Activated CD4-positive, alpha-beta memory T cell treated with anti-CD3 and anti-CD28 coated beads, Interleukin-2, amount 10 ng/mL, durations not matched to agents 7 days and 5 days (primary cell): Measurements from ENCODE around the gene MED10. TPM values are rescaled to one million over a fixed set of nuclear protein-coding genes. Genes with fewer than 3 reads are reported as not detected.
"Not testable (repeated sequence)": the region's sequence is repeated elsewhere in the genome, so short reads cannot be mapped to it uniquely, and the experiment has no call there.

Experiments used
- CTCF ChIA-PET: fragments of 350-600 bp; sonication (Branson Sonifier 250); formaldehyde crosslinking; loops from one replicate; lab custom pipeline; 2021; ENCODE audit warnings: antibody characterized with exemption, inconsistent platforms; lab: Charles Lee
- POLR2A ChIA-PET: fragments of 350-600 bp; sonication (Branson Sonifier 250); formaldehyde crosslinking; loops from one replicate; lab custom pipeline; 2021; ENCODE audit warnings: antibody characterized with exemption; lab: Charles Lee
- DNase-seq: peaks from one replicate; pipeline ENCODE4 v3.0.0-alpha.2; 2020
- H3K27ac Mint-ChIP-seq: one replicate; pipeline ENCODE4 v1.8.0; 2021; ENCODE audit warnings: mild to moderate bottlenecking, mixed read lengths
- H3K27me3 Mint-ChIP-seq: one replicate; pipeline ENCODE4 v1.8.0; 2021; ENCODE audit warnings: mixed read lengths
- H3K36me3 Mint-ChIP-seq: one replicate; pipeline ENCODE4 v1.8.0; 2021; ENCODE audit warnings: low read depth, mixed read lengths
- H3K4me1 Mint-ChIP-seq: one replicate; pipeline ENCODE4 v1.8.0; 2021; ENCODE audit warnings: mixed read lengths
- H3K4me3 Mint-ChIP-seq: one replicate; pipeline ENCODE4 v1.8.0; 2021; ENCODE audit warnings: mild to moderate bottlenecking, mixed read lengths
- H3K9me3 Mint-ChIP-seq: one replicate; pipeline ENCODE4 v1.8.0; 2021; ENCODE audit warnings: mixed read lengths
- total RNA-seq, 2 experiments: library from RNA; stranded (reverse); gene quantifications; one replicate each; pipeline ENCODE4 v1.2.3, GENCODE V29; 2021

The MED10 gene
- total RNA-seq, 2 experiments from 2014 or later: 50.1 to 52.9 TPM

DNA sequence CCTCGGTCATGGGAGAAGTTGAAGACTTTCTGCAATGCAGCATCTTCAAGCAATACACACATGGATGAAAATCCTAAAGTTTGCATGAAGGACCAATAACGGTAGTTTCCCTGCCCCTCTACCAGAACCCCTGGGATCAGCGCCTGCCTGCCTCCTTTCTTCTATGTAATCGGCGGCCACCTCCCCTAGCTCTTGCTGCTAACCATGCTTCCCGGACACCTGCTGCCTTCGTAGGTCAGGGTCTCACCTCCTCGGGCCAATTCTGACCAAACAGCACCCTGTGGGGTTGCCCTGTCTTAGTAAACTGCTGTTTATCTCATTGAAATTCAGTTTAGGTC is 388 bp upstream of the MED10 start:
- Mint-ChIP-seq H3K4me1 (peaks cover 40% of the 10 kb centered on the region), H3K27me3 (peaks cover 4% of the 10 kb centered on the region), H3K27ac (peak overlapping the region; percentile 93), H3K4me3 (peak overlapping the region; percentile 94), H3K9me3 (no peaks in the 10 kb centered on the region), H3K36me3 (peaks cover 39% of the 10 kb centered on the region)
- no peak for DNase-seq
- ChIA-PET CTCF (interaction anchor here (0.6 to 1.4 kb wide), 6 partner anchors 8 to 882 kb away, joined by 3 to 5 read pairs (median 3); partner anchors contain the start of genes NSUN2 and SRD5A1), POLR2A (interaction anchor here (0.8 to 2.4 kb wide), 9 partner anchors 9 to 957 kb away, joined by 3 to 16 read pairs (median 5); partner anchors contain the start of genes NSUN2, SRD5A1 and TENT4A)

DNA sequence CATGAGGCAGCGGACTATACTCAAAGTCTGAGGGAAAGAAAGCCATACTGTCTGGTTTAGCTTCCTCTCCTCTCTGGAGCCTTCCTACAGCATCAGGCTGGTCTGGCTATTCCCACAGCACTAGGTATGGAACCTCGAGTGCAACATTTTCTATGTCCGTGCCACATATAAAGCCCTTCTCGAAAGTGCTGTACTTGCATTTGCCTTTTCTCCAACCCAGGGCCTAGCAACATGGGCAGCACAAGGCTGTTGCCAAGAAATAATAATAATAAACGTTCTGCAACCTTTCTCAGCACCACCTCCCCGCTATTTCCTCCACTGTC is 804 bp downstream of the MED10 start:
- Mint-ChIP-seq H3K9me3 (no peaks in the 10 kb centered on the region), H3K36me3 (peaks cover 51% of the 10 kb centered on the region), H3K4me1 (peaks cover 51% of the 10 kb centered on the region), H3K4me3 (peak overlapping the region; percentile 94), H3K27me3 (peaks cover 3% of the 10 kb centered on the region), H3K27ac (peak overlapping the region; percentile 93)
- ChIA-PET POLR2A (interaction anchor here (1.0 to 2.4 kb wide), 8 partner anchors 8 to 883 kb away, joined by 3 to 16 read pairs (median 6); partner anchors contain the start of genes NSUN2 and SRD5A1), CTCF (interaction anchor here (1.4 kb wide), 1 partner anchor 19 kb away, joined by 4 read pairs; no protein-coding TSS in a partner anchor)
- no peak for DNase-seq

DNA sequence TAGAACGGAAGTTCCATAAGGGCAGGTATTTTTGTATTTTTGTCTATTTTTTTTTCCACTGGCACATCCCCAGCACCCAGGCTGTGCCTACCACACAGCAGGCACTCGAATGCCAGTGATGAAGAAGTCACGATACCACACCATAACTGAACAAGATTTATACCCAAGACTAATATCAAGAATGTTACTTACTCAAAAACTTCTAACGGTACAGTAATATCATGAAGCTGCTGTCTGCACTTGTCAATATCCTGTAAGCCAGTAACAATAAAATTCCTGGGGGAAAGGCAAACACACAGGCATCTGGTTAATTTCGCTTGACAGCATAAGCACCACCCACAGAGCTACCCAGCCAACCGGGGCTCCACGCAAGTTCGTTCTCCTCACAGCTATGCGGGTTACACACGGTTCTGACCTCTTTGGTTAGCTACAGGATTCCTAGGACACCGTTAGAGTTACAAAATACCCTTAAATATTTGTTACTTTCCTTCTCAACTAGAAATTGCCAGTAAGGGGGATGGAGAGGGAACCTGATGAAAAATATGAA is 1.3 kb downstream of the MED10 start:
- ChIA-PET POLR2A (interaction anchor here (0.6 to 2.4 kb wide), 5 partner anchors 9 to 883 kb away, joined by 3 to 16 read pairs (median 3); partner anchors contain the start of genes NSUN2 and SRD5A1), CTCF (no interaction called here)
- no peaks in the 10 kb centered on the region for H3K27me3 Mint-ChIP-seq
- DNase-seq: no peak
- H3K4me3 Mint-ChIP-seq: peak overlapping the region; percentile 94
- peaks cover 52% of the 10 kb centered on the region for H3K4me1 Mint-ChIP-seq
- no peaks in the 10 kb centered on the region for H3K9me3 Mint-ChIP-seq
- peak overlapping the region; percentile 93 for H3K27ac Mint-ChIP-seq
- H3K36me3 Mint-ChIP-seq: peaks cover 56% of the 10 kb centered on the region

DNA sequence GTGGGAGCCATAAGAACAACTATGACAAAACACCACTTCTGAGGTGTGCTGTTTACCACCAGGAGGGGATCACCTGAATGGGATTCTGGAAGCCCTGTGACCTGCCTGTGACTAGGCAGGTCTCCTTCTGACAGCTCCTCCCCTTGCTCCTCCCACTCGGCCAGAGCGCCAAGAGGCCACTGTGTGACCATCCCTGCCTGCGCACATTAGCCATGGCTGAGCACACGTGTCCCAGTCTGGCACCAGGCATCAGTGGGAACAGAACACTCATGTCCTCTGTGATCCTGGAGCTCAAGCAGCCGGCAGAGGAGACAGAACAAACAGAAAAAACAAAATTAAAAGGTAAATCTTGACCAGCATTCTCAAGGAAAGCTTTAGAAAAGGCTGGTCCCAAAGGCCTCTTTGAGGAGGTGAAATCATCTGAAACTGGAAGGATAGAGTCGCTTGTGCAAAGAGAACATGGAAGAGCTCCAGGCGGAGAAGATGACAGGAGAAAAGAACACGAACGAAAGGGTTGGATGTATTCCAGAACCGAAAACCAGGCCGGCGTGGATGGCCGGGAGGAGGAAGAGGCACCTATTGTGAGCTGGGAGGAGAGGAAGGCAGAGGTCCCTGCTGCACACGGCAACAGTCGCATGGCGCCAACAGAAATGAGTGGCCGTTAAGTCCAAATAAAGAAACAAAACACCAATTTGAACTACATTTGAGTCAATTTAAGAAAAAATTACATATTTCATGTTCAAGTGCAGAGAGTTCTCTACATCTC is 5.1 kb downstream of the MED10 start:
- no peak overlapping the region for H3K27ac Mint-ChIP-seq
- no peaks in the 10 kb centered on the region for H3K9me3 Mint-ChIP-seq
- ChIA-PET POLR2A (interaction anchor here (1.4 kb wide), 1 partner anchor 260 kb away, joined by 3 read pairs; the partner anchor contains the start of genes NSUN2 and SRD5A1), CTCF (no interaction called here)
- peaks cover 81% of the 10 kb centered on the region for H3K36me3 Mint-ChIP-seq
- no peak overlapping the region for H3K4me3 Mint-ChIP-seq
- DNase-seq: peak; percentile 11
- H3K4me1 Mint-ChIP-seq: peaks cover 44% of the 10 kb centered on the region
- no peaks in the 10 kb centered on the region for H3K27me3 Mint-ChIP-seq

DNA sequence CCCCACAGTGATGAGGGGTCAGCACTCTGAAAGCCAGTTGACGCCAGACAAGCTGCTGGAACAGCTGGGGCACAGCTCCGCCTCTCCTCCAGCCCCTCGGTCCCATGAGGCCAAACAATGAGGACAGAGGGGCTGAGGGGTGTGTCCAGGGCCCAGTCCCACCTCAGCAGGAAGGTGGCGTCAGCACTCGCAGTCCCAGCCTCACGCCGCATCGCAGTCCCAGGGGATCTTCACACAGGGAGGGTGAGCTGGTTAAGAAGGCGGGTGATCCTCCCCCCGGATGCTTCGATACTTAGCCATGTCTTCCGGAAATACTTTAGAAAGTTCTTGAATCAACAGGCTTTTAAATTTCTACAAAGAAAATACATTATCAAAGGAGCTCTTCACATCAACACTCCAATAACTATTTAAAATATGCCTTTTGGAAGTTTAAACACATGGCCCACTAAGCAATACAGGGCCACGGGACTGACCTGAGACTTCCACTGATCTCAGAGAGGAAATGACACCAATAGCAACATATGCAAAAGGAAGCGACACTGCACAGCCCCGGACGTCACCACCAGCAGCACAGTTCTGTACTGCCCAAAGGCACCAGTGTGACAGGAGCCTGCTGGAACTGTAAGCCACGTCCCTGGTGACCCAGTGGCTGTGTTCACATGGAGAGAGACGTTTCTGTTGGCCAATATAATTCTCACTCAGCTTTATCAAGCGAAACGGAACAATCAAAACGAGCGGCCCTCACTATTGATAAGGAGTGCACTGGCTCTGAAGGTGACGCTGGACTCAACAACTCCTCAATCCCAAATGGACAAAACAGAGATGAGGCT is 5.9 kb downstream of the MED10 start:
- Mint-ChIP-seq H3K27ac (no peak overlapping the region), H3K27me3 (no peaks in the 10 kb centered on the region), H3K4me1 (peaks cover 41% of the 10 kb centered on the region), H3K36me3 (peaks cover 83% of the 10 kb centered on the region), H3K9me3 (no peaks in the 10 kb centered on the region), H3K4me3 (no peak overlapping the region)
- ChIA-PET POLR2A (no interaction called here), CTCF (no interaction called here)
- no peak for DNase-seq

DNA sequence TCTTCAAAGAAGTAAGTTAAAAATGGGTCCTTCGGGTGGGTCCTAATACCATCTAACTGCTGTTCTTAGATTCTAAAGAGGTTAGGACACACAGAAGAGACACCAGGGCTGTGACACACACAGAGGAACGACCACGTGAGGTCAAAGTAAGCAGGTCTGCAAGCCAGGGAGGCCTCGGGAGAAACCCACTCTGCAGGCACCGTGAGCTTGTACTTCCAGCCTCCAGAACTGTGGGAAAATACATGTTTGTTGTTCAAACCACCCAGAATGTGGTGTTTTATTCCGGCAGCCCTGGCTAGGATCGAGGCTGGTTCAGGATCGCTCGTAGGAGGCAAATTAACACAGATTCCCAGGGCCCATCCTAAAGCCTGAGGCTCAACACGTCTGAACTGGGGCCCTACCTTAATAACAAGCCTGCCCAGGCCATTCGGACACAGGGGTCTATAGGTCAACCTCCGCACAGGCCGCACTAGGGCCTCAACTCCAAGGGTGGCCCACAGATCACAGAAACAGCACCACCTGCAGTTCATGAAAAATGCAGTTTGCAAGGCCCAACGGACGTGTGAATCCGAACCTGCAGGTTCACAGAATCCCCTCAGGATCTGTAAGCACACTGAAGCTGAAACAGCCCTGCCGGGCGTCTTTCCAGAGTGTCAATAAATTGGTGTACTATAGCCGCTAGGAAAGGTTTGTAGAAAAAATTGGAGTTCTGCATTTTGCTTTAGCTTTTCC is 7.1 kb downstream of the MED10 start:
- no peak overlapping the region for H3K27ac Mint-ChIP-seq
- no peak overlapping the region for H3K4me3 Mint-ChIP-seq
- CTCF ChIA-PET: no interaction called here
- H3K9me3 Mint-ChIP-seq: no peaks in the 10 kb centered on the region
- H3K4me1 Mint-ChIP-seq: peaks cover 30% of the 10 kb centered on the region
- H3K36me3 Mint-ChIP-seq: peaks cover 87% of the 10 kb centered on the region
- POLR2A ChIA-PET: no interaction called here
- H3K27me3 Mint-ChIP-seq: no peaks in the 10 kb centered on the region
- DNase-seq: no peak

DNA sequence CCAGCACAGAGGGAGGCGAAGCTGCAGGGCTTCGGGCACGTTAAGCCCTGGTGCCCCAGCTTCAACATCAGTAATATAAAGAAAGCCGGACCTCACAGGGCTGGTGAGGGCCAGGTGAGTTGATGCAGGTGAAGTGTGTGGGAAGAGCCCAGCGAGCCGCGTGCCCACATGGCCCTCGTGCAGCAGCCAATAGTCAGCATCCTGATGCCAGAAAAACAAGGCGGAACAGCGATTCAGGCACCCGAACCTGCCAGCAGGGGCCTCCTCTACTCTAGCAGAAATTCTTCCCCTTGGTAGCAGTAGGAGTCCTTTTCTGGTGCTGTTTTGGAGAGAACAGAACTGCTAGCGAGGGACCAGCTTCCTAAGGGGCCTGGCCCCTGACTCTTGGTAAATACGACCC is 7.8 kb downstream of the MED10 start:
- CTCF ChIA-PET: interaction anchor here (0.9 kb wide), 1 partner anchor 11 kb away, joined by 4 read pairs; no protein-coding TSS in a partner anchor
- DNase-seq: peak; percentile 9
- Mint-ChIP-seq H3K4me3 (no peak overlapping the region), H3K36me3 (peaks cover 83% of the 10 kb centered on the region), H3K27ac (no peak overlapping the region), H3K27me3 (no peaks in the 10 kb centered on the region), H3K9me3 (no peaks in the 10 kb centered on the region), H3K4me1 (peaks cover 24% of the 10 kb centered on the region)
- POLR2A ChIA-PET: interaction anchor here (1.4 kb wide), 1 partner anchor 8 kb away, joined by 8 read pairs; the partner anchor contains the start of gene MED10

DNA sequence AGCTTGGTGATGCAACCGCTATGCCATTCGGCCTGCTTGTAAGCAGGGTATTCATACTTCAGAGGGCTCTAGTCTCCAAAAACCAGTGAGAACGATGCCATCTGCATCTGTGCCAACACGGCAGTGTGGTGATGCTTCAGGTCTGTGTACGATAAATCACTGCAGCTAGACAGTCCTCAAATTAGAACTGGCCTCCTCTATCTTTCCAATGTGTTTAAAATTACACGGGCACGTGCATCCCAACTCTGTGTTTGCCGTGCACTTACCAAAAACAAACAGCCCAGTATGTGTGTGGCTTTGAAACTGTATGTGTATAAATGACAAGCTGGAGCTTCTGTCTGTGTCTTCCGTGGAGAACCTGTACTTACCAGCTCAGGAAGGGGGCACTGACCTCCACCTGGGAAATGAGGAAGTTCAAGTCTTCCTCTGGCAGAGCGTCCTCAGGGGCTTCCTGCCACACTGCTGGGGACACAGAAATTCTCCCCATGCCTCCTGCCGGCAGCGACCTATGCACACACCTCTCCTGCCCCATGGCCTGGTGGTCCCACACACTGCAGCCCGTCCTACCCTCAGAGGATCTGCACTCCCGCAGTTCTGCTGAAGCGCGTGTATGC is 12.3 kb downstream of the MED10 start:
- Mint-ChIP-seq H3K4me1 (peaks cover 4% of the 10 kb centered on the region), H3K4me3 (no peak overlapping the region), H3K36me3 (peaks cover 66% of the 10 kb centered on the region), H3K27me3 (no peaks in the 10 kb centered on the region), H3K9me3 (no peaks in the 10 kb centered on the region), H3K27ac (peak overlapping the region; percentile 26)
- ChIA-PET CTCF (no interaction called here), POLR2A (interaction anchor here (1.2 kb wide), 1 partner anchor 10 kb away, joined by 3 read pairs; no protein-coding TSS in a partner anchor)
- DNase-seq: no peak

DNA sequence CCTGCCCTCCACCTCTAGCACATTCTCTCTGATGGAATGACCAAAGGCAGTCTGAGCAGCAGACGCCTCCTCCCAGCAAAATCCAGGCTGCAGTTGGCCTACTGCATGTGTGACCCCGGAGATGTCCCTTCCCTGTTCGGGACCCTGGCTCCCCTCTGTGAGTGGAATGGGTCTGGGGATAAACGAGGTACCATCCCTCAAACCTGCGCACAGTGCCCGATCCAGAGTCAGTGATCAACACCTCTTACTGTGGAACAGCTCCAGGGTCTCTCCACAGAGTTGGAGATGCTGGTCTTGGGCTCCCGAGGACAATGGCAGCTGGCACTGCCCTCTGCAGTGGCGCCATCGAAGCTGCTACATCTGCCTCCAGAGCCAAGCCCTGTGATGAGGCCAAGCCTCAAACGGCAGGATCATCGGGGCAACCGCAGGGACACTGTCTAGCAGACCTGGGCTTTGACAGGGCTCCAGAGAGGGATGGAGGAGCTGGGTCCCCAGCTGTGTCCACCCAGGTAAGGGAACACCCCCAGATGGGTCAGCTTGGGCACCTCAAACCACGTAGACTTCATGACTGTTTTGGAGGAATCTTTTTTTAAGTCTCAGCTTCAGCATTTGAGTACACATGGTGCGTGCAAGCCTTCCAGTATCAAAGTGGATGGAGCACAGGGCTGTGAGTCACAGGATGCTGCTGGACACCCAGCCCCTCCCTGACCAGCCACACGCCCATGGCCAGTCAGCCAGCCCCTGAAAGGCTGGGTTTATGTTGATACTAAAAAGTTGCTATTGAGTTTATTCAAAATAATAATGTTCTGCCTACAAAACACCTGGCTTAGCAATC is 13.0 kb downstream of the MED10 start:
- H3K4me1 Mint-ChIP-seq: peaks cover 11% of the 10 kb centered on the region
- H3K36me3 Mint-ChIP-seq: peaks cover 59% of the 10 kb centered on the region
- no peaks in the 10 kb centered on the region for H3K9me3 Mint-ChIP-seq
- POLR2A ChIA-PET: interaction anchor here (0.9 kb wide), 1 partner anchor 13 kb away, joined by 3 read pairs; the partner anchor contains the start of gene MED10
- H3K4me3 Mint-ChIP-seq: no peak overlapping the region
- no peak for DNase-seq
- H3K27ac Mint-ChIP-seq: no peak overlapping the region
- no peaks in the 10 kb centered on the region for H3K27me3 Mint-ChIP-seq
- CTCF ChIA-PET: no interaction called here

DNA sequence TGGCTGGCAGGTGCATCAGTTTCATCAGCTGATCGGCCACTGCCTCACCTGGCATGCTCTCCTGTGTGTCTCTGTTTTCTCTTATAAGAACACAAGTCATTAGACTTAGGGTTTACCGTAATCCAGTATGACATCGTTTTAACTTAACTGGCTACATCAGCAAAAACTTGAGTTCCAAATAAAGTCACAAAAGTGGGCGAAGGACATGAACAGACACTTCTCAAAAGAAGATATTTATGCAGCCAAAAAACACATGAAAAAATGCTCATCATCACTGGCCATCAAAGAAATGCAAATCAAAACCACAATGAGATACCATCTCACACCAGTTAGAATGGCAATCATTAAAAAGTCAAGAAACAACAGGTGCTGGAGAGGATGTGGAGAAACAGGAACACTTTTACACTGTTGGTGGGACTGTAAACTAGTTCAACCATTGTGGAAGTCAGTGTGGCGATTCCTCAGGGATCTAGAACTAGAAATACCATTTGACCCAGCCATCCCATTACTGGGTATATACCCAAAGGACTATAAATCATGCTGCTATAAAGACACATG is 14.8 kb downstream of the MED10 start:
- POLR2A ChIA-PET, H3K27ac Mint-ChIP-seq: not testable (repeated sequence)

DNA sequence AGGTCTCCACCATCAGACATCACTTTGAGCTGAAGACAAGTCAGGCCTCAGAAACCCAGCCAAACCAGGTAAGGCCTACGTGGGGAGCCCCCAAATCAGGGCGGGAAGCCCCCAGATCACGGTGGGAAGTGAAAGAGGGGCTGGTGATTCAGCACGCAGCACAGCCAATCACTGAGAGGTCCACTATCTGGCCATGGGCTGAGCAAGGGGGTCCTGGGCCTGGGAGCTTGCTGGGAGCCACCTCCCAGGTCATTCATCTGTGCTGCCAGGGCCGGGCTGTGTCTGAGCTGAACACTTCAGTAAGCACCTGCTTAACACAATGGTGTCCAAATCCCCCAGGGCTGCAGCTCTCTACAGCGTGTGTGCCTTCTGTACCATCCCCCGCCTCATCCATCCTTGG is 15.5 kb downstream of the MED10 start:
- peaks cover 22% of the 10 kb centered on the region for H3K4me1 Mint-ChIP-seq
- POLR2A ChIA-PET: no interaction called here
- CTCF ChIA-PET: no interaction called here
- no peak overlapping the region for H3K4me3 Mint-ChIP-seq
- peaks cover 45% of the 10 kb centered on the region for H3K36me3 Mint-ChIP-seq
- H3K9me3 Mint-ChIP-seq: no peaks in the 10 kb centered on the region
- DNase-seq: no peak
- H3K27ac Mint-ChIP-seq: no peak overlapping the region
- no peaks in the 10 kb centered on the region for H3K27me3 Mint-ChIP-seq

More for the DNA sequence above, 14.8 kb downstream of the MED10 start:
- H3K27me3 Mint-ChIP-seq, DNase-seq, H3K9me3 Mint-ChIP-seq, CTCF ChIA-PET, H3K4me3 Mint-ChIP-seq: not testable (repeated sequence)
- Mint-ChIP-seq H3K4me1 (peaks cover 22% of the 10 kb centered on the region), H3K36me3 (peaks cover 50% of the 10 kb centered on the region)
